Ishikawa (cell line): ENCODE data around the gene FOXL2NB.

ENCODE experiments used
- CREB1 ChIP-seq: IDR thresholded peaks from 2 replicates; pipeline ENCODE4 v1.6.1; 2012; ENCODE audit warnings: low read depth
- NFIC ChIP-seq: IDR thresholded peaks from 2 replicates; pipeline ENCODE4 v1.6.1; 2012
- REST ChIP-seq: IDR thresholded peaks from 2 replicates; pipeline ENCODE4 v1.6.1; 2012; ENCODE audit warnings: low read depth, mild to moderate bottlenecking
- TEAD4 ChIP-seq: IDR thresholded peaks from 2 replicates; pipeline ENCODE4 v1.6.1; 2012
- TF ChIP-seq, protein P1 (sequence below): IDR thresholded peaks from 2 replicates; pipeline ENCODE4 v1.6.1; 2012
- TF ChIP-seq, protein P2 (sequence below): IDR thresholded peaks from 2 replicates; pipeline ENCODE4 v1.6.1; 2012

DNA sequence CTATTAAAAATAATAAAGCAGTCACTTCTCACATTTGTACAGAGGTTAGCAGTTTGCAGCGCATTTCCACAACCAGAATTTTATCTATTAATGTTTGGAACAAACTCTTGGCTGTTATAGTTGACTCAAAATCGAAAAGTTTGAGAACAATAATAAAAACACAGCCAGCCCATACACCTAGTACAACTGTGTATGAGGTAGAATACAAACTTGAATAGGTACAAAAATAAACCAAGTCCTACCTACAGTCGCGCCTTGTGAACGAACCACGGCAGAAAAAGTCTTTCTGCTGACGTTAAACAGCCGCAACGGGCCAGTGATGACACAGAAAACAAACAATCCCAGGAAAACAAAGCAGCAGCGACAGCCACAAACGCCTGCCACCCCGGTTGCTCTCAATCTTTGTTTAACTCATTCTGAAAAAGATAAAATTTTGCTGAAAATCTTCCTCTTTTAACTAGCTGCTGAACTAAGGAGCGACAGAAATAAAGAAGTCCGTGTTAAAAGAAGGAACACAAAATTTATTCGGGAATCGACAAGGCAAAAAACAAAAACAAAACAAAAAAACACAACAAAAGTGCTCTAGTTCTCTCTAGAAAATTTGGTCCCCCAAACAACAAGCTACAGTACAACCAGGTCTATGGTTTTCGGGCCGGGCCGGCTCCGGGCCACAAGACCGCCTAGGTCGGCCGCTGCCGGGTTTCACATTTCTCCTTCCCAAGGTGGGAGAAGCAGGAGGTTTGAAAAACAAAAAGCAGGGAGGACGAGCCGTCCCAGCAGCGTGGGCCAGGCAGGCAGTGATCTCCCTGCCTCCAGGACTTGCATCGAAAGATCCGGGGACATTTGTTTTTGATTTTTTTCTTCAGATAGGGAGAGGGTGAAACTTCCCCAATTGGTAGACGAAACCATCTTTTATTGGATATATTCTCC is 3.0 kb upstream of the FOXL2NB start:
- TF ChIP-seq, protein P1, sequence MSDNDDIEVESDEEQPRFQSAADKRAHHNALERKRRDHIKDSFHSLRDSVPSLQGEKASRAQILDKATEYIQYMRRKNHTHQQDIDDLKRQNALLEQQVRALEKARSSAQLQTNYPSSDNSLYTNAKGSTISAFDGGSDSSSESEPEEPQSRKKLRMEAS, result no peak
- TF ChIP-seq, protein P2, sequence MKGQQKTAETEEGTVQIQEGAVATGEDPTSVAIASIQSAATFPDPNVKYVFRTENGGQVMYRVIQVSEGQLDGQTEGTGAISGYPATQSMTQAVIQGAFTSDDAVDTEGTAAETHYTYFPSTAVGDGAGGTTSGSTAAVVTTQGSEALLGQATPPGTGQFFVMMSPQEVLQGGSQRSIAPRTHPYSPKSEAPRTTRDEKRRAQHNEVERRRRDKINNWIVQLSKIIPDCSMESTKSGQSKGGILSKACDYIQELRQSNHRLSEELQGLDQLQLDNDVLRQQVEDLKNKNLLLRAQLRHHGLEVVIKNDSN, result no peak
- TF ChIP-seq REST, result no peak
- no peak for TF ChIP-seq TEAD4
- no peak for TF ChIP-seq CREB1
- TF ChIP-seq NFIC, result no peak
